Renal cortical epithelial cell (primary cell): ENCODE data around the gene PSMD11. TPM values are rescaled to one million over a fixed set of nuclear protein-coding genes. Genes with fewer than 3 reads are reported as not detected.
A peak's percentile ranks its signal among the peaks of the same experiment; 100 is the strongest.

Experiments
- DNase-seq: peaks from one replicate; pipeline ENCODE4 v3.0.0-alpha.2; 2011; ENCODE audit warnings: low read depth
- total RNA-seq: library from RNA; depleted of rRNA; stranded (reverse); fragments of >200 nt; gene quantifications from 2 replicates; pipeline ENCODE4 v1.2.3, GENCODE V29; 2014

Gene PSMD11
- total RNA-seq, 1 donor from 2014 or later = 97.3 TPM

- DNase-seq = peak; percentile 67
Measured at GRCh38 chr17:32464374-32464773, 20.1 kb downstream of the PSMD11 start.

DNA sequence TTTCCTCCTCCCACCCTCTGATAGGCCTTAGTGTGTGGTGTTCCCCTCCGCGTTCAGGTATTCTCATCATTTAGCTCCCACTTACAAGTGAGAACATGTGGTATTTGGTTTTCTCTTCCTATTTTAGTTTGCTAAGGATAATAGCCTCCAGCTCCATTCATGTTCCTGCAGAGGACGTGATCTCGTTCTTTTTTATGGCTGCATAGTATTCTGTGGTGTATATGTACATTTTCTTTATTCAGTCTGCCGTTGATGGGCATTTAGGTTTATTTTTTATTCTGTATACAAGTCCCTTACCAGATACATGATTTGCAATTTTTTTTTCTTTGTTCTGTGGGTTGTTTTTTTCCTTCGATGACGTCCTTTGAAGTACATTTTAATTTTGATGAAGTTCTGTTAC, 23.6 kb downstream of the PSMD11 start:
- no peak for DNase-seq

- DNase-seq = no peak
Measured at GRCh38 chr17:32470405-32471167, 26.3 kb downstream of the PSMD11 start.

DNA sequence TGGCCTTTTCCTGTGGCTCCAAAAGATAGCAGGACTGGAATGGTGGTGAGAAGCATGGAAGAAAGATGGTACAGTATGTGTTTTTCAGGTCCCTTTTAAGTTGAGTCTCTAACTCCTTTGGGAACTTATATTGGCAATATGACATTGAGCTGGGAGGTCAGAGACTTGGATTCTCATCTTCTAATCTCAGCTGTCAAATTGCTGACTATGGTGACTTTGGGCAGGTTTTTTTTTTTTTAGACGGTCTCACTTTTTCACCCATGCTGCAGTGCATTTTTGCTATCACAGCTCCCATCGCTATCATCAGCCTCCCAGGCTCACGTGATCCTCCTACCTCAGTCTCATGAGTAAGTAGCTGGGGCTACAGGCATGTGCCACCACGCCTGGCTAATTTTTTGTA, 27.3 kb downstream of the PSMD11 start:
- DNase-seq = no peak

DNA sequence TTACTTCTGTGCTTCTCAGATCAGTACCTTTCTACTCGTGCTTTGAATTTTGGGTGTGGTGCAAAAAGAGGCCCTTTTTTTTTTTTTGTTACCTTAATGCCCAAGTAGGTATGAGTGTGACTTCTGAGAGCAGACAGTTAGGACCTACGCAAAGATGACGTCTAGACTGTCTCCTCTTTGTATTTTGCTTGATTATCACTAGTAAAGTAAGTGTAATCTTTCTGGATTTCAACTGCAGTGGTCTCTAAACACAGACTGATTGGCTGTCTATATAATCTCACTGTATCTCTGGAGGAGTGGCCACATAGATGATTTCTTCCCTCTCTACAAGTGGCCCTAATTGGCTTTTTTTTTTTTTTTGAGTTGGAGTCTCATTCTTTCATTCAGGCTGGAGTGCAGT, 30.9 kb downstream of the PSMD11 start:
- DNase-seq = no peak

DNA sequence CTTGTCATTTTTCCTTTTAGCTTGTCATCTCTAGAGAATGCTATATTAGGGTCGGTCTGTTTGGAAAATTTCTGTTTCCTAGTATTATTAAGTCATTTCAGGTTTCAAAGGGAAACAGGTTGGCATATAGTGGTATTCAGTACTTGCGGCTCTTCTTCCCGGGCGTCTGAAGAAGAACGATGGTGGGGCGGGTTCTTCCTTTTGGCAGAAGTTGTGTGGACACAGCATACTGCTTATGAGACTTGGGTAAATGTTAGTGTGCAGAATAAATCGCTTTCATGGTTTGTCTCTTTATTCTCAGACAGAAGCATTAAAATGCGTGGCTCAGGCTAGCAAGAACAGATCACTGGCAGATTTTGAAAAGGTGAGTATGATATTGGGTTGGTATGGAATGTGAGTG, 32.9 kb downstream of the PSMD11 start:
- no peak for DNase-seq

DNA sequence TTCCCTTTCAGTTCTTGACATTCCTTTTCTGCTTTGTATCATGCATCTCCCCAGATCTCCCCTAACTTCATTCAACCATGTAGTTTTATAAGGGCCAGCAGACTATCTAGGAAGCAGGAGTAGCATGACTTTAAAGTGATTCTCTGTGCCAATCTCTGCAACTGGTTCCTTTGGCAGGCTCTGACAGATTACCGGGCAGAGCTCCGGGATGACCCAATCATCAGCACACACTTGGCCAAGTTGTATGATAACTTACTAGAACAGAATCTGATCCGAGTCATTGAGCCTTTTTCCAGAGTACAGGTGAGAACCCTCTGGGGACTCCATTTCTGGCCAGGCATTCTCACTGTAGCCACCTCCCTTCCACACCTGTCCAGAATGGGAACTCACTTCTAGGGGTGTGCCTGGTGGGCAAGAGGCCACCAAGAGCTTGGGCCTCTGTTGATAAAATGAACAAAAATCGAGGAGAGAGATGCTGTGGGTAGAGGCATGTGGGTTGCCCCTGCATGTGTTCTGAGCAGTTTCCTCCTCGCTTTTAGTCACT, 34.8 kb downstream of the PSMD11 start:
- no peak for DNase-seq

GRCh38 chr17:32481193-32481592, 36.9 kb downstream of the PSMD11 start:
- DNase-seq = no peak

DNA sequence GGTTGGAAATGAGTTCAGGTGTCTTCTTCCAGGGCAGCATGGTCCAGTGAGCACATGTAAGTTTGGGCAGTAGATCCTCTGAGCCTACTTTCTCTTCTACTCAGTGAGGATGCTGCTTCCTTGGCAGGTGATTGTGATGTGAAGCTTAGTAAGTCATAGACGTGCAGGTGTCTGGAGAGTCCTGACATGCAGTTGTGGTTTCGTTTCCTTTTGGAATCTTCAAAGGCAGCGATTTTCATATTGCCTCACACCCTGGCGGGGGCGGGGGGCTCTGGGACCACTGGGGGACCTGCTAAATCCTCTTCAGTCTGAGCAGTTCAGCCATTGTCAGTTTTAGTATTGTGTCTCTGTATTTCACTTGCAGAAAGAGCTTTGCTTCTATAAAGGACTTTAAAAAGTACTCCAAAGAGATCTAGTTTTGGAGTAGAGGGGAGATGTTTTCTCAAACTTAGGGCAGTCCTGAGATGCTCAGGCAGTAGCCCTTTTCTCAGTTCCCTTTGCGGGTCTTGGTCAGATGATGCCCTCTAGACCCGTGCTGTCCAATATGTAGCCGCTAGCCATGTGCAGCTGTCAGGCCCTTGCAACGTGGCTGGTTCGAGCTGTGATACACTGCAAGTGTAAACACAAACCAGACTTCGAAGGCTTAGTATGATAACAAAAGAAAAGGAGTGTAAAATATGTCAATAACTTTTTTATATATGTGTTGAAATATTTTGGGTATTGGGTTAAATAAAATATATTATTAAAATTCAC, 38.4 kb downstream of the PSMD11 start:
- no peak for DNase-seq

- DNase-seq = peak; percentile 60
Measured at GRCh38 chr17:32483451-32484019, 39.2 kb downstream of the PSMD11 start.

DNA sequence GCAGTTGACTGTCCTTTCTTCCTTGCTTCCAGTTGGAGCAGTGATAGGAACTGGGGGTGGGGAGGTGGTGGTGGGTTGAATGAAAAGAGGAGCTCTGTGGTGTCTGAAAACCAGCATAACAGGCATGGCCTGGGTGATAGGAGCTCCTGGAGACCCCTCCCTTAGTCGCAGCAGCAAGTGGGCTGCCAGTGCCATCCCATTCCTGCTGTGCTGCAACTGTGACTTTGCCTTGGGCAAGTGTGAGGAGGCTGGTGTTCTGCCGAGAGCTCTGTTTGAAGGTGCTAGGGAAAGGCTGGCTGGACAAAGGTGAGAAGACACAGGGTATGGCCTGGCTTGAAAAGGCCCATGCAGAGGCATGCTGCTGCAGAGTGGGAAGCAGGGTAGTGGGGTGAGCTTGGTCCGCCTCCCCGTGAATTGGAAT, 39.7 kb downstream of the PSMD11 start:
- DNase-seq = no peak

DNA sequence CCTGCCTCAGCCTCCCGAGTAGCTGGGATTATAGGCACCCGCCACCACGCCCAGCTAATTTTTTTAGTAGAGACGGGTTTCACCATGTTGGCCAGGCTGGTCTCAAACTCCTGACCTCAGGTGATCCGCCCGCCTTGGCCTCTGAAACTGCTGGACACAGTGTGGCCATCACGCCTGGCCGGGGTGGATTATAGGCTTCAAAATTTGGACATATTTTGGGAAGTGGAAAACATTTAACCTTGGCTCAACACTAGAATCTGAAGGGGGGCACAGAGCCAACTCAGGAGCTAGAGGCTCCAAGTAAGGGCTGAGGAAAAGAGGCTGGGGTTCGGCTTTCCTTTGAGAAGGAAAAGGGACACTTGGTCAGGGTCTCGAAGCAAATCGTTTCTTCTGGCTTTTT, 40.3 kb downstream of the PSMD11 start:
- DNase-seq = no peak

DNA sequence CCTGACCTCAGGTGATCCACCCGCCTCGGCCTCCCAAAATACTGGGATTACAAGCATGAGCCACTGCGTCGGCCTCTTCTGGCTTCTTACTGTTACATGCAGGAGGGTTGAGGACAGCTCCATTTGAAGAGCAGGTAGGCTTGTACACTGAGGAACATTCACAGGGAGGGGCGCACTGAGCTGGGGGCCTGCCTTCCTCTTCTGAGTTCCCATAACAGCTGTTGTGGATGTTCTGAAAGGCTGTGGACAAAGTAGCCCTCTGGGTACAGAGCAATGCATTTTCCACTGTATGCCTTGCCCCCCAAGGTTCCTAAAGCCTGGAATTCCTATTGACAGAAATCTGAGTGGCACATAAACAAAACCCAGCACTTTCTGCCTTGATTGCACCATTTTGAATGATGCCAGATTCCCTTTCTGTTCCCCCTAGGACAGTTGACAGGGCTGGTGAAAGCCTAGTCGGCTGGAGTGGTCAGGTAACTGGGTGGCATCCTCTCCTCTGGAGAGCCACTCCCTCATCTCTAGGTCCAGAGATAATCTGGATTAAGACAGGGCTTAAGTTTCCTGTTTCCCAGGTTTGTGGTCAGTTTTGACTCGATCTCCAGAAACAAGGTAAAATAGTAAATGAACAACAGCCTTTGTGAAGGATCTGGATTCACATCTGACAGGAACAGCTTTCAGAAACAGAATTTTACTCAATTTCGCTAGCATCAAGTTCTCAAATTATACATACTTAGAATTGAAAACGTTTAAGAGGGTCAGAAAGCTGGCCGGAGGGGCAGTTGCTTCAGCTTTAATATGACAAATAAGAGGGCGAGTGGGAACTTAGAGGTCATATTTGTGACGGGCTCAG, 41.2 kb downstream of the PSMD11 start:
- DNase-seq = no peak

DNA sequence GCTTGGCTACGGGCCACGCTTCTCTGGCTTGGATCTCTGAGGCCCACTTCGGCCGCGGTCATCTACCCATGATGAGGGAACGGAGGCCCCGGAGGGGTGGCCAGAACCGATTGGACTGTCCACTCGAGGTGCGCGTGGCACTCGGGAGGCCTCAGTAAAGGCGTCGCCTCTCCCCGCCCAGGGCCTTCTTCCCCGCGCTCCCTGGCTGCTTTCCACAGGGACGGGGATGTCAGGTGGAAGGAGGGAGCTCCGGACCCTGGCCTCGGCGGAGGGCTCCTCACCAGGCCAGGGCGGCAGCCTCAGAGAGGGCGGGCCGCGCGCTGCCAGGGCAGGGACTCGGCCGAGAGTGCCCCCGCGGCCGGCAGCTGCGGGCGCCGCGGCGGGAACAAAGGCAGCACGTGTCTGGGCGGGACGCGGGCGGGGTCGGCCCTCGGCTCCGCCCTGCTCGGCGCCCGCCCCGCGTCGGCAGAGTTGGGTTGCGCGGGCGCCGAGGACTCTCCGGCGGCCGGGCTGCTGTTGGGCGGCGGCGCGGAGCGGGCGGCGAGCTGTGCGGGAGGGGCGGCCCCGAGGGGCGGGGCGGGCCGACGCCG, 41.9 kb downstream of the PSMD11 start:
- no peak for DNase-seq

- no peak for DNase-seq
Measured at GRCh38 chr17:32486701-32487472, 42.6 kb downstream of the PSMD11 start, which contains the start of gene CDK5R1. Gene CDK5R1 (plus strand): TSS chr17:32486993. CDS start chr17:32487621, 628 bp downstream.

- no peak for DNase-seq
Measured at GRCh38 chr17:32487473-32488176, 43.3 kb downstream of the PSMD11 start.

DNA sequence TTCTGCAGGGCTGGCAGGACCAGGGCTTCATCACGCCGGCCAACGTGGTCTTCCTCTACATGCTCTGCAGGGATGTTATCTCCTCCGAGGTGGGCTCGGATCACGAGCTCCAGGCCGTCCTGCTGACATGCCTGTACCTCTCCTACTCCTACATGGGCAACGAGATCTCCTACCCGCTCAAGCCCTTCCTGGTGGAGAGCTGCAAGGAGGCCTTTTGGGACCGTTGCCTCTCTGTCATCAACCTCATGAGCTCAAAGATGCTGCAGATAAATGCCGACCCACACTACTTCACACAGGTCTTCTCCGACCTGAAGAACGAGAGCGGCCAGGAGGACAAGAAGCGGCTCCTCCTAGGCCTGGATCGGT, 43.9 kb downstream of the PSMD11 start:
- no peak for DNase-seq

GRCh38 chr17:32488604-32489180, 44.4 kb downstream of the PSMD11 start:
- no peak for DNase-seq

GRCh38 chr17:32489320-32490100, 45.2 kb downstream of the PSMD11 start:
- DNase-seq = no peak
